NAMALWA (cell line): ENCODE measurements around the gene KHNYN.
"Not testable (repeated sequence)": the region's sequence is repeated elsewhere in the genome, so short reads cannot be mapped to it uniquely, and the experiment has no call there.

Experiments used
- DNase-seq: peaks from one replicate; pipeline ENCODE4 v3.0.0-alpha.2; 2015; ENCODE audit warnings: low spot score

The KHNYN gene

GRCh38 chr14:24429395-24430142 is at the start of gene KHNYN, which contains the start of gene CBLN3:
Gene KHNYN, plus strand, starts transcription at chr14:24429954. Its CDS starts 777 bp downstream, at chr14:24430731.
Gene CBLN3, minus strand, starts transcription at chr14:24429668. Its CDS starts 614 bp downstream, at chr14:24429054.
- peak; percentile 88 for DNase-seq

GRCh38 chr14:24381363-24382063 is 48.2 kb upstream of the KHNYN start:
- no peak for DNase-seq

- DNase-seq = no peak
These were observed 47.7 kb upstream of the KHNYN start for GRCh38 chr14:24382064-24382371.

- no peak for DNase-seq
These were observed 45.6 kb upstream of the KHNYN start for GRCh38 chr14:24384169-24384568.

- no peak for DNase-seq
These were observed 44.2 kb upstream of the KHNYN start for GRCh38 chr14:24385524-24385923.

- DNase-seq = no peak
These were observed 42.8 kb upstream of the KHNYN start for GRCh38 chr14:24387009-24387345.

GRCh38 chr14:24387579-24387978 is 42.2 kb upstream of the KHNYN start:
- not testable (repeated sequence) for DNase-seq

GRCh38 chr14:24388474-24389179 is 41.1 kb upstream of the KHNYN start:
- no peak for DNase-seq

- no peak for DNase-seq
These were observed 40.4 kb upstream of the KHNYN start for GRCh38 chr14:24389226-24389848.

- no peak for DNase-seq
These were observed 38.9 kb upstream of the KHNYN start for GRCh38 chr14:24390701-24391468.

GRCh38 chr14:24392325-24393091 is 37.2 kb upstream of the KHNYN start:
- no peak for DNase-seq

GRCh38 chr14:24394275-24394674 is 35.5 kb upstream of the KHNYN start:
- DNase-seq = peak; percentile 53

- DNase-seq = no peak
These were observed 33.9 kb upstream of the KHNYN start for GRCh38 chr14:24395609-24396582.

GRCh38 chr14:24397639-24398292 is 32.0 kb upstream of the KHNYN start:
- no peak for DNase-seq

GRCh38 chr14:24398293-24398652 is 31.5 kb upstream of the KHNYN start:
- DNase-seq = no peak

GRCh38 chr14:24398653-24399446 is 30.9 kb upstream of the KHNYN start, which contains the start of gene NYNRIN:
Gene NYNRIN, plus strand, starts transcription at chr14:24399003. Its CDS starts 244 bp downstream, at chr14:24399247.
- DNase-seq = no peak

GRCh38 chr14:24399447-24399822 is 30.3 kb upstream of the KHNYN start:
- no peak for DNase-seq

- no peak for DNase-seq
These were observed 29.6 kb upstream of the KHNYN start for GRCh38 chr14:24399999-24400718.
